Endothelial cell of umbilical vein (primary cell): ENCODE measurements around the gene WBP2. TPM values are rescaled to one million over a fixed set of nuclear protein-coding genes. Genes with fewer than 3 reads are reported as not detected.

ENCODE experiments used
- BruUV-seq: library from RNA; stranded (reverse); fragments of 400-500 nt; replicated peaks from 2 replicates; lab custom pipeline; 2021; lab: Mats Ljungman, UMichigan
- CTCF ChIA-PET: fragments of 300-600, 350-600 bp; sonication (Branson Sonifier 250); formaldehyde crosslinking; loops from one replicate; lab custom pipeline; 2021; ENCODE audit warnings: antibody characterized with exemption, inconsistent platforms; lab: Charles Lee
- POLR2A ChIA-PET: fragments of 300-600, 350-600 bp; sonication (Branson Sonifier 250); formaldehyde crosslinking; loops from one replicate; lab custom pipeline; 2021; ENCODE audit warnings: antibody characterized with exemption, inconsistent platforms; lab: Charles Lee
- DNase-seq: peaks from one replicate; pipeline ENCODE4 v3.0.0-alpha.2; 2011; ENCODE audit warnings: low read depth, low spot score
- FAIRE-seq: peaks from 2 replicates; lab custom pipeline; 2011; peaks lifted over from hg19 to GRCh38; lab: Jason Lieb, UNC
- H2AFZ ChIP-seq: 2 replicates; pipeline ENCODE4 v1.6.0; 2012; ENCODE audit warnings: low read depth, low read length, control low read depth, inconsistent platforms
- H3K27ac ChIP-seq: 2 replicates; pipeline ENCODE4 v1.5.1; 2011; ENCODE audit warnings: low read depth, mild to moderate bottlenecking, control low read depth, low read length, moderate library complexity; ENCODE audit not compliant: insufficient read depth
- H3K27me3 ChIP-seq, 2 experiments: 2 replicates each; pipeline versions ENCODE4 v1.6.0 to v1.6.1; 2011; ENCODE audit warnings: low read length in 2 of 2, mixed read lengths in 1 of 2; ENCODE audit not compliant: control insufficient read depth in 2 of 2, insufficient read depth in 2 of 2
- H3K36me3 ChIP-seq, 2 experiments: 2 replicates in 1 of 2; 3 replicates in 1 of 2; pipeline ENCODE4 v1.5.1; 2011; ENCODE audit warnings: low read length in 2 of 2, mild to moderate bottlenecking in 1 of 2, moderate library complexity in 1 of 2; ENCODE audit not compliant: control insufficient read depth in 2 of 2, insufficient read depth in 2 of 2; ENCODE audit errors: extremely low read depth in 1 of 2
- H3K4me1 ChIP-seq: 3 replicates; pipeline ENCODE4 v1.5.1; 2011; ENCODE audit warnings: mild to moderate bottlenecking, low read length; ENCODE audit not compliant: control insufficient read depth, insufficient read depth; ENCODE audit errors: extremely low read depth
- H3K4me2 ChIP-seq: 2 replicates; pipeline ENCODE4 v1.6.1; 2011; ENCODE audit warnings: low read length, control low read depth, mixed read lengths; ENCODE audit not compliant: insufficient read depth
- H3K4me3 ChIP-seq, 3 experiments: fragments of 200-600 bp in 1 of 3; sonication (generic), shearing (Covaris generic) in 1 of 3; replicated peaks in 1 of 3; 2 replicates each; pipeline ENCODE4 v1.5.1; 2011 to 2016; ENCODE audit warnings: control low read depth in 3 of 3, low read length in 3 of 3, mild to moderate bottlenecking in 2 of 3, inconsistent platforms in 1 of 3, low read depth in 1 of 3, moderate library complexity in 1 of 3; ENCODE audit not compliant: insufficient read depth in 1 of 3
- H3K79me2 ChIP-seq: 2 replicates; pipeline ENCODE4 v1.6.0; 2012; ENCODE audit warnings: low read length, inconsistent platforms; ENCODE audit not compliant: control insufficient read depth, insufficient read depth
- H3K9ac ChIP-seq: replicated peaks from 2 replicates; pipeline ENCODE3; 2011; ENCODE audit warnings: low read length, control low read depth; ENCODE audit not compliant: insufficient read depth; ENCODE audit errors: extremely low read depth
- H3K9me1 ChIP-seq: replicated peaks from 3 replicates; pipeline ENCODE4 v1.6.0; 2011; ENCODE audit warnings: mild to moderate bottlenecking, low read length; ENCODE audit not compliant: control insufficient read depth, insufficient read depth; ENCODE audit errors: extremely low read depth
- H3K9me3 ChIP-seq: replicated peaks from 2 replicates; pipeline ENCODE4 v1.5.1; 2012; ENCODE audit warnings: low read length, inconsistent platforms; ENCODE audit not compliant: control insufficient read depth, insufficient read depth
- H4K20me1 ChIP-seq: replicated peaks from 2 replicates; pipeline ENCODE3; 2011; ENCODE audit warnings: mild to moderate bottlenecking, low read length; ENCODE audit not compliant: control insufficient read depth, insufficient read depth; ENCODE audit errors: extremely low read depth
- EZH2 ChIP-seq: IDR thresholded peaks from 2 replicates; pipeline ENCODE4 v1.6.1; 2012; ENCODE audit warnings: borderline replicate concordance, low read depth, mild to moderate bottlenecking, moderate library complexity, low read length, inconsistent platforms; ENCODE audit not compliant: severe bottlenecking
- FOS ChIP-seq: IDR thresholded peaks from 2 replicates; pipeline ENCODE4 v1.6.1; 2011; ENCODE audit warnings: mild to moderate bottlenecking, low read length, moderate library complexity, borderline replicate concordance; ENCODE audit not compliant: insufficient read depth
- GATA2 ChIP-seq: IDR thresholded peaks from 2 replicates; pipeline ENCODE4 v1.7.0; 2011; ENCODE audit warnings: low read depth, mild to moderate bottlenecking, moderate library complexity, mixed read lengths, low read length; ENCODE audit not compliant: insufficient read length, insufficient read depth
- JUN ChIP-seq: IDR thresholded peaks from 2 replicates; pipeline ENCODE4 v1.6.1; 2011; ENCODE audit warnings: borderline replicate concordance, low read depth; ENCODE audit not compliant: insufficient read length, insufficient read depth
- MYC ChIP-seq: IDR thresholded peaks from one replicate; pipeline ENCODE4 v1.6.1; 2011; ENCODE audit warnings: mild to moderate bottlenecking, low read depth, low read length
- POLR2A ChIP-seq: IDR thresholded peaks from 2 replicates; pipeline ENCODE4 v1.6.1; 2012; ENCODE audit warnings: low read depth, mild to moderate bottlenecking, control low read depth, low read length
- POLR2AphosphoS5 ChIP-seq: IDR thresholded peaks from 2 replicates; pipeline ENCODE4 v1.6.1; 2012; ENCODE audit warnings: low read depth, mild to moderate bottlenecking, control low read depth, low read length, moderate library complexity; ENCODE audit not compliant: insufficient read depth
- dilution Hi-C: fragments of 300-500 bp; cut with MboI; formaldehyde crosslinking; loops from one replicate; pipeline ENCODE4 v1.15.0; 2019; ENCODE audit warnings: low sequenced_read_pairs; ENCODE audit not compliant: extremely low pct_ligation_motif_present
- intact Hi-C: fragments of 100-400 bp; cut with micrococcal nuclease; formaldehyde crosslinking; loops from one replicate; pipeline ENCODE4 v1.10.0; 2022
- polyA plus RNA-seq, 4 experiments: library from polyadenylated mRNA; depleted of rRNA in 3 of 4; stranded (reverse) in 3 of 4; unstranded in 1 of 4; fragments of >200 nt; gene quantifications; 2 replicates each; pipeline versions ENCODE4 v1.2.1 to v1.2.3, GENCODE V29; 2011 to 2012; ENCODE audit warnings: missing spikeins in 1 of 4
- total RNA-seq: library from RNA; stranded (reverse); gene quantifications from 2 replicates; pipeline ENCODE4 v1.2.3, GENCODE V29; 2021
- TF ChIP-seq, protein P1 (sequence below), 2 donors: IDR thresholded peaks; 1 replicate in 1 of 2; 2 replicates in 1 of 2; pipeline ENCODE4 v1.5.1; 2011; ENCODE audit warnings: low read length in 2 of 2, mild to moderate bottlenecking in 2 of 2, moderate library complexity in 2 of 2, control low read depth in 1 of 2, inconsistent platforms in 1 of 2, low read depth in 1 of 2; ENCODE audit not compliant: insufficient read depth in 1 of 2; ENCODE audit errors: extremely low read depth in 1 of 2
- TF ChIP-seq, protein P2 (sequence below): IDR thresholded peaks from 2 replicates; pipeline ENCODE4 v1.6.1; 2011; ENCODE audit not compliant: insufficient read depth, insufficient read length

The WBP2 gene
- total and polyA plus RNA-seq, 2 donors (not counting 3 experiments of a cell fraction or from before 2014, with no cell fraction given) = 81.5 to 126 TPM

DNA sequence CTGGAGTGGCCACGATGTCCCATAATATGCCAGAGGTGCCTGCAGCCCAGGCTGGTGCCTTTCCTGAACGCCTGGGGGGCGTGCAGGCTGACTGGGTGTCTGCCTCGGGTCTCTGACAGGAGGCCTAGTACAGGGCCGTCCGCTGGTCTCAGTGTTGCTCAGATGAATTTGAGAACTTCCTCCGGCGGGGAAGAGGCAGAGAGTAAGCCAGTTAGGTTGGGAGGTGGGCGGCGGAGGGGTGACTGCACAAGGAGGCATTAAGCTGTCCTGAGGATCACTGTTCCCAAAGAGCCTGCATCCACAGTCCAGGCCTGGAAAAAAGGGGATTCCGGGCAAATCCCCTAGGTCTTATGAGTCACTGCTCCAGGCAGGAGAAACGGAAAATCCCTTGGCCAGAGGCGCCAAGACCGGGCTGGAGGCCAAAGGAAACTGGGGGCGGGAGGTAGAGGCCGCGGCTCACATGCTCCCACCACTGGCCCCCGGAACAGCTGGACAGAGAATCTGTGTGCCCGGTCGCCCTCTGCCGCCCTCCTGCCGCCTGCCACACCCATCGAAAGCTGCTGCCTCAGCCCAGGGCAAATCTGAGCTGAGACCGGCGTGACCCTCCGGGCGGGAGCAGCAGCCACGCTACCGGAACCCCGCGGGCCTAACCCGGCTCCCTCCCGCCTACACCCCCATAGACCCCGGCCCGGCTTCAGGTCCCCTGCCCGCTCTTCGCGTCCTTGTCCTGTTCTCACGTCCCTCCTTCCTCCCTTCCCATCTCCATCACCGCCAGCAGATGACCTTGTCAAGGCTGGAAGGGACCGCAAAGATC lies 22.0 kb upstream of the WBP2 start:
- no peaks in the 10 kb centered on the region for H3K9me3 ChIP-seq
- H3K4me1 ChIP-seq = peaks cover 40% of the 10 kb centered on the region
- BruUV-seq = TSS peak; percentile 57
- ChIA-PET CTCF (interaction anchor here (0.6 to 10.3 kb wide), 15 partner anchors 10 to 112 kb away, joined by 3 to 241 read pairs (median 5); partner anchors contain the start of genes GALK1, TRIM65, UNC13D and WBP2), POLR2A (interaction anchor here (0.7 to 3.0 kb wide), 2 partner anchors 13 to 19 kb away, joined by 3 to 17 read pairs; no protein-coding TSS in a partner anchor)
- peaks cover 3 to 18% of the 10 kb centered on the region in 2 experiments for H3K36me3 ChIP-seq
- H3K79me2 ChIP-seq = peaks cover 6% of the 10 kb centered on the region
- no peak overlapping the region for H2AFZ ChIP-seq
- peak overlapping the region; percentile 50 for H3K4me2 ChIP-seq
- H3K9me1 ChIP-seq = no peaks in the 10 kb centered on the region
- peak overlapping the region; percentile 1 to 67 (median 66) for H3K4me3 ChIP-seq
- intact Hi-C loops (loop anchor here (1.0 to 2.0 kb wide), 7 partner anchors 19 to 98 kb away; partner anchors contain the start of genes MRPL38, TRIM65, UNC13D and UNK), dilution Hi-C loops (no loop called here)
- FAIRE-seq (peak; percentile 96), DNase-seq (peak; percentile 98)
- peak overlapping the region; percentile 82 for H3K9ac ChIP-seq
- H3K27ac ChIP-seq = peak overlapping the region; percentile 70
- TF ChIP-seq POLR2AphosphoS5 (peak; percentile 97), POLR2A (peak; percentile 83), GATA2 (no peak), FOS (peak; percentile 92), MYC (peak; percentile 65), EZH2 (no peak), JUN (peak; percentile 81)
- TF ChIP-seq, protein P1, sequence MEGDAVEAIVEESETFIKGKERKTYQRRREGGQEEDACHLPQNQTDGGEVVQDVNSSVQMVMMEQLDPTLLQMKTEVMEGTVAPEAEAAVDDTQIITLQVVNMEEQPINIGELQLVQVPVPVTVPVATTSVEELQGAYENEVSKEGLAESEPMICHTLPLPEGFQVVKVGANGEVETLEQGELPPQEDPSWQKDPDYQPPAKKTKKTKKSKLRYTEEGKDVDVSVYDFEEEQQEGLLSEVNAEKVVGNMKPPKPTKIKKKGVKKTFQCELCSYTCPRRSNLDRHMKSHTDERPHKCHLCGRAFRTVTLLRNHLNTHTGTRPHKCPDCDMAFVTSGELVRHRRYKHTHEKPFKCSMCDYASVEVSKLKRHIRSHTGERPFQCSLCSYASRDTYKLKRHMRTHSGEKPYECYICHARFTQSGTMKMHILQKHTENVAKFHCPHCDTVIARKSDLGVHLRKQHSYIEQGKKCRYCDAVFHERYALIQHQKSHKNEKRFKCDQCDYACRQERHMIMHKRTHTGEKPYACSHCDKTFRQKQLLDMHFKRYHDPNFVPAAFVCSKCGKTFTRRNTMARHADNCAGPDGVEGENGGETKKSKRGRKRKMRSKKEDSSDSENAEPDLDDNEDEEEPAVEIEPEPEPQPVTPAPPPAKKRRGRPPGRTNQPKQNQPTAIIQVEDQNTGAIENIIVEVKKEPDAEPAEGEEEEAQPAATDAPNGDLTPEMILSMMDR (IDR thresholded peaks at IDR 0.05; ENCODE audit: extremely low read depth in 1 of 2, insufficient read depth in 1 of 2, low read depth in 1 of 2, low read length in 2 of 2) = peak in 1 of 2 donors; percentile 23
- TF ChIP-seq, protein P2, sequence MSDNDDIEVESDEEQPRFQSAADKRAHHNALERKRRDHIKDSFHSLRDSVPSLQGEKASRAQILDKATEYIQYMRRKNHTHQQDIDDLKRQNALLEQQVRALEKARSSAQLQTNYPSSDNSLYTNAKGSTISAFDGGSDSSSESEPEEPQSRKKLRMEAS = peak; percentile 11
- no peaks in the 10 kb centered on the region for H3K27me3 ChIP-seq
- no peaks in the 10 kb centered on the region for H4K20me1 ChIP-seq
